COLO668 (cell line): ENCODE results near the gene DOP1A.

Experiments used
- DNase-seq: peaks from one replicate; lab custom pipeline; 2025; ENCODE audit not compliant: unreplicated experiment; lab: John Stamatoyannopoulos, UW

Gene DOP1A

GRCh38 chr6:83071023-83071422 is 3.6 kb downstream of the DOP1A start:
- DNase-seq = no peak

GRCh38 chr6:83071707-83072106 is 4.2 kb downstream of the DOP1A start:
- DNase-seq = no peak

GRCh38 chr6:83072726-83073125 is 5.3 kb downstream of the DOP1A start:
- no peak for DNase-seq

GRCh38 chr6:83073615-83074014 is 6.1 kb downstream of the DOP1A start:
- DNase-seq = no peak

- no peak for DNase-seq
Measured at GRCh38 chr6:83083476-83083875, 16.0 kb downstream of the DOP1A start.

- no peak for DNase-seq
Measured at GRCh38 chr6:83086751-83087150, 19.3 kb downstream of the DOP1A start.

GRCh38 chr6:83092756-83093399 is 25.4 kb downstream of the DOP1A start:
- no peak for DNase-seq

GRCh38 chr6:83096791-83097190 is 29.3 kb downstream of the DOP1A start:
- DNase-seq = no peak

- DNase-seq = no peak
Measured at GRCh38 chr6:83097204-83097603, 29.7 kb downstream of the DOP1A start.

GRCh38 chr6:83097675-83098074 is 30.2 kb downstream of the DOP1A start:
- DNase-seq = no peak

GRCh38 chr6:83098589-83098988 is 31.1 kb downstream of the DOP1A start:
- DNase-seq = no peak

GRCh38 chr6:83108378-83108777 is 40.9 kb downstream of the DOP1A start:
- no peak for DNase-seq

- DNase-seq = no peak
Measured at GRCh38 chr6:83113258-83113657, 45.8 kb downstream of the DOP1A start.

GRCh38 chr6:83114164-83114563 is 46.7 kb downstream of the DOP1A start:
- no peak for DNase-seq

- DNase-seq = no peak
Measured at GRCh38 chr6:83117802-83118201, 50.3 kb downstream of the DOP1A start.

- DNase-seq = no peak
Measured at GRCh38 chr6:83119742-83120300, 52.4 kb downstream of the DOP1A start.

GRCh38 chr6:83124553-83124952 is 57.1 kb downstream of the DOP1A start:
- no peak for DNase-seq

GRCh38 chr6:83125425-83125824 is 58.0 kb downstream of the DOP1A start:
- DNase-seq = no peak

- DNase-seq = no peak
Measured at GRCh38 chr6:83126223-83126622, 58.8 kb downstream of the DOP1A start.

GRCh38 chr6:83126807-83127206 is 59.3 kb downstream of the DOP1A start:
- no peak for DNase-seq

GRCh38 chr6:83127258-83127657 is 59.8 kb downstream of the DOP1A start:
- DNase-seq = no peak

- DNase-seq = no peak
Measured at GRCh38 chr6:83127976-83128375, 60.5 kb downstream of the DOP1A start.

- no peak for DNase-seq
Measured at GRCh38 chr6:83132121-83132520, 64.7 kb downstream of the DOP1A start.
